HG03439 (cell line): ENCODE data around the gene FAM89A.

Experiments
- ATAC-seq: cut with Tn5 transposase; IDR thresholded peaks from one replicate; pipeline ENCODE4 v1.9.1; 2021; ENCODE audit warnings: mild to moderate bottlenecking, moderate library complexity; ENCODE audit not compliant: unreplicated experiment

Gene FAM89A

GRCh38 chr1:231040019-231040799, at the start of gene FAM89A:
TSS of gene FAM89A (minus strand) at chr1:231040254. CDS start at chr1:231040211, 43 bp downstream.
- ATAC-seq: peak; percentile 65

- no peak for ATAC-seq
Observed at GRCh38 chr1:231084353-231084752, 44.3 kb upstream of the FAM89A start.

- ATAC-seq: no peak
Observed at GRCh38 chr1:231079163-231079562, 39.1 kb upstream of the FAM89A start.

GRCh38 chr1:231078250-231078649, 38.2 kb upstream of the FAM89A start:
- ATAC-seq: no peak

GRCh38 chr1:231076802-231077201, 36.7 kb upstream of the FAM89A start:
- ATAC-seq: no peak

GRCh38 chr1:231075497-231075896, 35.4 kb upstream of the FAM89A start:
- no peak for ATAC-seq

GRCh38 chr1:231075020-231075419, 35.0 kb upstream of the FAM89A start:
- ATAC-seq: no peak

GRCh38 chr1:231074046-231074445, 34.0 kb upstream of the FAM89A start:
- ATAC-seq: no peak

- no peak for ATAC-seq
Observed at GRCh38 chr1:231073331-231073730, 33.3 kb upstream of the FAM89A start.

- ATAC-seq: no peak
Observed at GRCh38 chr1:231072502-231073094, 32.5 kb upstream of the FAM89A start.

GRCh38 chr1:231072041-231072440, 32.0 kb upstream of the FAM89A start:
- no peak for ATAC-seq

- ATAC-seq: no peak
Observed at GRCh38 chr1:231070758-231071444, 30.8 kb upstream of the FAM89A start.

- no peak for ATAC-seq
Observed at GRCh38 chr1:231069333-231069732, 29.3 kb upstream of the FAM89A start.

GRCh38 chr1:231068762-231069161, 28.7 kb upstream of the FAM89A start:
- ATAC-seq: no peak

- ATAC-seq: no peak
Observed at GRCh38 chr1:231065510-231066241, 25.6 kb upstream of the FAM89A start.

- ATAC-seq: no peak
Observed at GRCh38 chr1:231064418-231064817, 24.4 kb upstream of the FAM89A start.

GRCh38 chr1:231063331-231063730, 23.3 kb upstream of the FAM89A start:
- ATAC-seq: no peak

GRCh38 chr1:231062500-231063270, 22.6 kb upstream of the FAM89A start:
- no peak for ATAC-seq

- ATAC-seq: no peak
Observed at GRCh38 chr1:231059566-231060193, 19.6 kb upstream of the FAM89A start.
